ENCODE data around the gene PPARA. TPM values are rescaled to one million over a fixed set of nuclear protein-coding genes. Genes with fewer than 3 reads are reported as not detected.
"Not testable (repeated sequence)": the region's sequence is repeated elsewhere in the genome, so short reads cannot be mapped to it uniquely, and the experiment has no call there.

Gene PPARA
- total and polyA plus RNA-seq, 12 donors: 15.5 to 89.5 (median 79.9) TPM

DNA sequence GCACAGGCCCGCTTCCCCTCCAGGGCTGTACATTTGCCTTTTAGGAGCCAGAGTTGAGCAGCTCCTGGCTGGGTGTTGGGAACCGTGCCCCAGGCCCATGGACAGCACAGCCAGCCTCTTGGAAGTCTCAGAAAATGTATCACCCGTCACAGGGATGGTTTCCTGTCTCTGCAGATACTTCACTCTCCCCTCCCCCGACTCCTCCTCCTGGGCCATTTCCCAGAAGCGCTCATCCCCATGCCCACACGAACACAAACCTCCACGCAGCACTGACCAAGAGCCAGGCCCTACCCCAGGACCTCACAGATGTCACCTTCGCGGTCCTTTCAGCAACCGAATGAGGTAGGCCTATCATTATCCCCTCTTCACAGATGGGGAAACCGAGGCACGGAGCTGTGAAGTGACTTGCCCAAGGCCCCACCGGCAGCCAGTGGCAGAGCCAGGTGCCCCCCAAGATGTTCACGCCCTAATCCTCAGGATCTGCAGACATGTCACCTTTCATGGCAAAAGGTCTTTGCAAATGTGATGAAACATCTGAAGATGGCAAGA lies 13.0 kb upstream of the PPARA start:
- Histone ChIP-seq H3K27me3 (no peaks in the 10 kb centered on the region), H3K4me3 (no peak overlapping the region), H3K36me3 (no peaks in the 10 kb centered on the region), H3K9me3 (no peaks in the 10 kb centered on the region), H3K27ac (no peak overlapping the region), H3K4me1 (peaks cover 7 to 21% (median 15%) of the 10 kb centered on the region in 9 donors)
- DNase-seq: peak in 1 of 2 donors; percentile 11
- TF ChIP-seq, protein P1, sequence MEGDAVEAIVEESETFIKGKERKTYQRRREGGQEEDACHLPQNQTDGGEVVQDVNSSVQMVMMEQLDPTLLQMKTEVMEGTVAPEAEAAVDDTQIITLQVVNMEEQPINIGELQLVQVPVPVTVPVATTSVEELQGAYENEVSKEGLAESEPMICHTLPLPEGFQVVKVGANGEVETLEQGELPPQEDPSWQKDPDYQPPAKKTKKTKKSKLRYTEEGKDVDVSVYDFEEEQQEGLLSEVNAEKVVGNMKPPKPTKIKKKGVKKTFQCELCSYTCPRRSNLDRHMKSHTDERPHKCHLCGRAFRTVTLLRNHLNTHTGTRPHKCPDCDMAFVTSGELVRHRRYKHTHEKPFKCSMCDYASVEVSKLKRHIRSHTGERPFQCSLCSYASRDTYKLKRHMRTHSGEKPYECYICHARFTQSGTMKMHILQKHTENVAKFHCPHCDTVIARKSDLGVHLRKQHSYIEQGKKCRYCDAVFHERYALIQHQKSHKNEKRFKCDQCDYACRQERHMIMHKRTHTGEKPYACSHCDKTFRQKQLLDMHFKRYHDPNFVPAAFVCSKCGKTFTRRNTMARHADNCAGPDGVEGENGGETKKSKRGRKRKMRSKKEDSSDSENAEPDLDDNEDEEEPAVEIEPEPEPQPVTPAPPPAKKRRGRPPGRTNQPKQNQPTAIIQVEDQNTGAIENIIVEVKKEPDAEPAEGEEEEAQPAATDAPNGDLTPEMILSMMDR (IDR thresholded peaks at IDR 0.05): no peak
- ATAC-seq: no peak
- intact Hi-C loops (cut with DNase I): no loop called here
- WGBS, 2 donors: 86 to 88% methylated on average over 14 of the region's 14 CpGs

DNA sequence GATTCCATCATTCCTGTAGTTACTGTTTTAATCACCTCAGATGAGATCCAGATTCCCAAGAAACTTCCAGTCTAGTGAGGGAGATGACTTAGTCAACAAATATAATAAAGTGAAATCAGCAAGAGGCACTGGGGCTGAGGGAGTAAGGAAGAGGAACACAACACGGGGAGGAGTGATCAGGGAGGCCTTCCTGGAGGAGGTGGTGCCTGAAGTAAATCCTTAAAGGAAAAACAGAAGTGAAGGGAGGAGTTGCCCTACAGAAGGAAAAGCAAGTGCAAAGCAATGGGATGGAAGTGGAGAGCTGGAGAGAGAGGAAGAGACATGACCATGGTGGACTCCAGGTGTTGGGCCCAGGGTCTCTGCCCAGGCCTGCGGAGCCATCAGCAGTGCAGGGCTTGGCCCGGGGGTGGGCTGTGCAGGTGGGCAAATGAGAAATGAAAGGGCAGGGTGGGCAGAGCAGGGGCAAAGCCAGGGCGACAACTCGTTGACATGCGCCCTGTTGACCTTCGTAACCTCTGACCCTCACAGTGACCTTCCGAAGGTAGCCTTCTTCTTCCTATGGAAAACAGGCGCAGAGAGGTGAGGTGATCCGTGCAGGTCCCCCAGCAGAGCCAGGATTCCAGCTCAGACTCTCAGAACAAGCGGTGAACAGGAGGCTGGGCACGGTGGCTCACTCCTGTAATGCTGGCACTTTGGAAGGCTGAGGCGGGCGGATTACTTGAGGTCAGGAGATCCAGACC lies 12.1 kb upstream of the PPARA start:
- WGBS, 2 donors: 85 to 93% methylated on average over 14 of the region's 14 CpGs
- peak in 1 of 2 donors; percentile 18 for DNase-seq
- intact Hi-C loops (cut with DNase I): no loop called here
- no peaks in the 10 kb centered on the region for H3K9me3 ChIP-seq
- no peak overlapping the region for H3K4me3 ChIP-seq
- H3K4me1 ChIP-seq: peaks cover 7 to 21% (median 15%) of the 10 kb centered on the region in 9 donors
- H3K27me3 ChIP-seq: no peaks in the 10 kb centered on the region
- H3K27ac ChIP-seq: peak overlapping the region in 6 of 10 donors; percentile 7 to 91 (median 84)
- no peaks in the 10 kb centered on the region for H3K36me3 ChIP-seq
- TF ChIP-seq, protein P1 (IDR thresholded peaks at IDR 0.05): no peak
- no peak for ATAC-seq

DNA sequence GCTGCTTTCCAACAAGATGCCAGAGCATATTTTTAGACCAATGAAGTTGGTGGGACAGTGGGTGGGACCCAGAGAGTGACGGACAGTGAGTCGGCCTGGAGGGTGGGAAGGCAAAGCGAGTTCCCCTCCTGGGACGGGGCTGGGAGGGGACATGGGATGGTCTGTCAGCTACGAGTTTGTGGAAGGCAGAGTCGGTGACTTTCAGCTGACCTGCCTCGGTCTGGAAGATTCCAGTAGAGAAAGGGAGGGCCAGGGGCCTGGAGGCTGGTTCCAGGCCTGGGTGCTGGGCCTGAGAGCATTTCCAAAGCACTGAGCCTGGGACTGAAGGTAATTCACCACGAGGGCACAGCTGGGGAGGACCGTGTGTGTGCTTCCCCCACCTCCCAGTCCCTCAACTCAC lies 10.9 kb upstream of the PPARA start:
- H3K27me3 ChIP-seq; H3K4me3 ChIP-seq; H3K9me3 ChIP-seq; intact Hi-C loops (cut with DNase I); H3K36me3 ChIP-seq: not testable (repeated sequence)
- peak; percentile 60 to 90 (median 74) for ATAC-seq
- H3K27ac ChIP-seq: peak overlapping the region; percentile 68 to 91 (median 82)
- DNase-seq: peak; percentile 69 to 71
- peaks cover 7 to 21% (median 15%) of the 10 kb centered on the region in 9 donors for H3K4me1 ChIP-seq
- 10 to 27% methylated on average over 9 of the region's 9 CpGs for WGBS, 2 donors

DNA sequence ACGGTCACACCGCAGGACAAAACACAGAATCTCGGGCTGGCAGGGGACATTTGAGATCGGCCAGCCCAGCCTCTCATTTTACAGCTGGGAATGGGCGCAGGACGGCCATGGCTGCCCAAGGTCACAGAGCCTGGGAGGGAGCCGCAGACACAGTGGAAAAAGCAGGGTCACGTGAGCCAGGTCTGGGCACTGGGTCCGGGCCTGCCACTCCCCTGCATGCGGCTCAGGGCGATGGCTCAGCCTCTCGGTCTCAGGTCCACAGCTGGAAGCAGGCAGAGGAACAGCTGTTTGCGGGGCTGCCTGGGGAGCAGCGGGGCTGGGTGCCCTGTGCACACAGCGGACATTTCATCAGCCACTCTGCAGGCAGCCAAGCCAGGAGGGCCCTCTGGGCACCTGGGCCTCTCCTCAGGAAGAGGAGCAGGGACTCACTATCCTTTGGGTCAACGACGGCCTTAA lies 10.4 kb upstream of the PPARA start:
- peak in 1 of 2 donors; percentile 60 for DNase-seq
- TF ChIP-seq, protein P1 (IDR thresholded peaks at IDR 0.05): no peak

More for the DNA sequence above, 10.4 kb upstream of the PPARA start:
- Histone ChIP-seq H3K9me3 (no peaks in the 10 kb centered on the region), H3K27ac (peak overlapping the region; percentile 68 to 91 (median 82)), H3K4me3 (no peak overlapping the region), H3K36me3 (no peaks in the 10 kb centered on the region), H3K4me1 (peaks cover 7 to 21% (median 15%) of the 10 kb centered on the region in 9 donors), H3K27me3 (no peaks in the 10 kb centered on the region)
- intact Hi-C loops (cut with DNase I): loop anchor here in 3 of 10 donors (10.0 kb wide), 2 partner anchors 65 to 105 kb away; no protein-coding TSS in a partner anchor
- peak; percentile 48 to 81 (median 73) for ATAC-seq
- WGBS, 2 donors: 48 to 49% methylated on average over 17 of the region's 17 CpGs

Data from heart right ventricle (tissue), 16 donors.